Effector memory CD4-positive, alpha-beta T cell (primary cell): ENCODE measurements around the gene SCNN1B.

Experiments used
- DNase-seq, 3 donors: peaks; one replicate each; pipeline ENCODE4 v3.0.0-alpha.2; 2020
- H3K27ac ChIP-seq: 2 replicates; pipeline ENCODE4 v1.7.0; 2013; ENCODE audit warnings: mild to moderate bottlenecking, low read length, moderate library complexity; ENCODE audit not compliant: insufficient read depth, poor library complexity, severe bottlenecking
- H3K27me3 ChIP-seq: replicated peaks from 2 replicates; pipeline ENCODE4 v1.7.0; 2013; ENCODE audit warnings: mild to moderate bottlenecking, low read length; ENCODE audit not compliant: insufficient read depth, control insufficient read depth, poor library complexity, severe bottlenecking
- H3K36me3 ChIP-seq: 2 replicates; pipeline ENCODE4 v1.7.0; 2013; ENCODE audit warnings: mild to moderate bottlenecking, low read length, moderate library complexity; ENCODE audit not compliant: control insufficient read depth, insufficient read depth
- H3K4me1 ChIP-seq: 2 replicates; pipeline ENCODE4 v1.7.0; 2013; ENCODE audit warnings: low read length, mild to moderate bottlenecking; ENCODE audit not compliant: control insufficient read depth, insufficient read depth, poor library complexity, severe bottlenecking
- H3K4me3 ChIP-seq: 2 replicates; pipeline ENCODE4 v1.7.0; 2013; ENCODE audit warnings: low read length, low read depth, mild to moderate bottlenecking; ENCODE audit not compliant: insufficient read depth, poor library complexity, severe bottlenecking
- H3K9me3 ChIP-seq: 2 replicates; pipeline ENCODE4 v1.7.0; 2013; ENCODE audit warnings: mild to moderate bottlenecking, low read length, moderate library complexity; ENCODE audit not compliant: control insufficient read depth

Gene SCNN1B

DNA sequence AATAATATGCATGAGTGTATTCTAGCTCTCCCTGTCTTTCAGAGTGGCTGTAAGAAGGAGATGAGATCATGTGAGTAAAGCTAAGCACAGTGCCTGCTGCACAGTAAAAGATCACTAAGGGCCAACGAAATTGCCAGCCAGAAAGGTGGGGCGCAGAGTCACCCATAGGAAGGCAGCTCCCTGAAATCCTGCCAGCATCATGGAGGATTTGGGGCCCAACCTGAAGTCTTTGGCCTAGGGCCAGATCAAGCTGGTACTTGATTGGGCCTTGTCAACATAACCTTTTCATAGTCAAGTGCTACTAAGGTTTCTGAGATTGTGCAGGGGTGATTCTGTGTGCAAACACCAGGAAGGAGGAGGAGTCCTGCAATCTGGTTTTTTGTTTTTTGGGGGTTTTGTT, 16.5 kb downstream of the SCNN1B start:
- Histone ChIP-seq H3K4me1 (no peaks in the 10 kb centered on the region), H3K36me3 (no peaks in the 10 kb centered on the region), H3K27me3 (no peaks in the 10 kb centered on the region), H3K27ac (no peak overlapping the region), H3K4me3 (no peak overlapping the region), H3K9me3 (no peaks in the 10 kb centered on the region)
- no peak for DNase-seq

DNA sequence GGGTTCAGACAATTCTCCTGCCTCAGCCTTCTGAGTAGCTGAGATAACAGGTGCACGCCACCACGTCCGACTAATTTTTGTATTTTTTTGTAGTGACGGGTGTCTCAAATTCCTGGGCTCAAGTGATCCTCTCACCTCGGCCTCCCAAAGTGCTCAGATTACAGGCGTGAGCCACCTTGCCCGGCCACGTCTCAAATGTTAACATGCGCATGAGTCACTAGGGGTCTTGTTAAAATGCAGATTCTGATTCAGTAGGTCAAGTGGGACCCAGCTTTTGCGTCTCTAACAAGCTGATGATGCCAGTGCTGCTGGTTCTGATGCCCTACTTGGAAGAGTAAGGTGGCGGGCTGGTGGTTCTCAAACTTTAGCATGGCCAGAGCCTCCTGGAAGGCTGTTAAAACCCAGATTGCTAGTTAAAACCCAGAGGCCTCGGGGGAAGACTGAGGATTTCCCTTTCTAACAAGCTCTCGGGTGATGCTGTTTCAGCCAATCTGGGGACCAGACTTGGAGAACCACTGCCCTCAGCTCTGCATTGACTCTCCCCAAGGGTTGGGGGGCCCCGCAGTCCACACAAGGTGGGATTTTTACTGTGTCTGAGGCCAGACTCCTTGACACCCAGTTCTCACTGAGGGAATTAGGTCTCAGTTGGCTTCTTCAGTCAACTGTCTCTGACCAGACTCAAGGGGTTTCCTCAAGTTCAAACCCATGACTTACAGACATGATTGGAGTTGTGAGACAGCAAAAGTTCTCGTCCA, 17.9 kb downstream of the SCNN1B start:
- no peaks in the 10 kb centered on the region for H3K27me3 ChIP-seq
- no peaks in the 10 kb centered on the region for H3K4me1 ChIP-seq
- no peaks in the 10 kb centered on the region for H3K9me3 ChIP-seq
- no peak for DNase-seq
- H3K27ac ChIP-seq, result no peak overlapping the region
- no peaks in the 10 kb centered on the region for H3K36me3 ChIP-seq
- H3K4me3 ChIP-seq, result no peak overlapping the region

GRCh38 chr16:23320693-23321092, 18.6 kb downstream of the SCNN1B start:
- no peaks in the 10 kb centered on the region for H3K9me3 ChIP-seq
- no peaks in the 10 kb centered on the region for H3K4me1 ChIP-seq
- DNase-seq, result no peak
- H3K27ac ChIP-seq, result no peak overlapping the region
- H3K36me3 ChIP-seq, result no peaks in the 10 kb centered on the region
- no peak overlapping the region for H3K4me3 ChIP-seq
- no peaks in the 10 kb centered on the region for H3K27me3 ChIP-seq

GRCh38 chr16:23321206-23321875, 19.2 kb downstream of the SCNN1B start:
- H3K4me1 ChIP-seq, result no peaks in the 10 kb centered on the region
- no peaks in the 10 kb centered on the region for H3K27me3 ChIP-seq
- H3K4me3 ChIP-seq, result no peak overlapping the region
- no peaks in the 10 kb centered on the region for H3K36me3 ChIP-seq
- H3K9me3 ChIP-seq, result no peaks in the 10 kb centered on the region
- no peak overlapping the region for H3K27ac ChIP-seq
- DNase-seq, result no peak

GRCh38 chr16:23323224-23324030, 21.3 kb downstream of the SCNN1B start:
- Histone ChIP-seq H3K4me3 (no peak overlapping the region), H3K9me3 (no peaks in the 10 kb centered on the region), H3K27ac (no peak overlapping the region), H3K36me3 (no peaks in the 10 kb centered on the region), H3K4me1 (no peaks in the 10 kb centered on the region), H3K27me3 (no peaks in the 10 kb centered on the region)
- DNase-seq, result no peak

GRCh38 chr16:23324727-23325126, 22.6 kb downstream of the SCNN1B start:
- H3K4me1 ChIP-seq, result no peaks in the 10 kb centered on the region
- H3K36me3 ChIP-seq, result no peaks in the 10 kb centered on the region
- H3K27me3 ChIP-seq, result no peaks in the 10 kb centered on the region
- no peak overlapping the region for H3K4me3 ChIP-seq
- H3K9me3 ChIP-seq, result no peaks in the 10 kb centered on the region
- no peak overlapping the region for H3K27ac ChIP-seq
- DNase-seq, result no peak

- H3K4me3 ChIP-seq, result no peak overlapping the region
- H3K9me3 ChIP-seq, result no peaks in the 10 kb centered on the region
- H3K27me3 ChIP-seq, result no peaks in the 10 kb centered on the region
- no peaks in the 10 kb centered on the region for H3K36me3 ChIP-seq
- H3K27ac ChIP-seq, result no peak overlapping the region
- DNase-seq, result no peak
- no peaks in the 10 kb centered on the region for H3K4me1 ChIP-seq
These were observed 25.7 kb downstream of the SCNN1B start for GRCh38 chr16:23327836-23328235.

DNA sequence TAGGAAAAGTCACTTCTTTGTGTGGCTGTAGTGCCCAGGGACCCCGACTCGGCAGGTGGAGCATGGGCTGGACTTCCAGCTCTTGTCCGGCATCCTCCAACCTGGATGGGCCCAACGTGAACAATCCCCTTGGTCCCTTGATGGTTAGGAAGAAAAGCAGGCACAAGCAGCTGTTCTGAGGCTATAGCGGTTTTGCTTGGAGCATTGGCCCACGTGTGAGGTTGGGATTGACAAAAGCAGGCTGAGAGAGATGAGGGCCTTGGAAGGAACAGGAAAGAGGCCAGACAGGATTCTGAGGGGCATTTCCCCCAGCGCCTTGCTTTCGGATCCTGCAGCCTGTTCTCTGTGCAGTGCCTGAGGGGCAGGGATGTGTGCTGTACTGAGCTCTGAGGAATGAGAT, 28.1 kb downstream of the SCNN1B start:
- Histone ChIP-seq H3K27ac (no peak overlapping the region), H3K9me3 (no peaks in the 10 kb centered on the region)
- DNase-seq, result no peak

GRCh38 chr16:23330583-23331249, 28.6 kb downstream of the SCNN1B start:
- Histone ChIP-seq H3K27ac (no peak overlapping the region), H3K36me3 (no peaks in the 10 kb centered on the region), H3K4me3 (no peak overlapping the region), H3K4me1 (no peaks in the 10 kb centered on the region), H3K9me3 (no peaks in the 10 kb centered on the region), H3K27me3 (no peaks in the 10 kb centered on the region)
- DNase-seq, result no peak

More for the DNA sequence above, 28.1 kb downstream of the SCNN1B start:
- Histone ChIP-seq H3K4me1 (no peaks in the 10 kb centered on the region), H3K27me3 (no peaks in the 10 kb centered on the region), H3K4me3 (no peak overlapping the region), H3K36me3 (no peaks in the 10 kb centered on the region)
